ENCODE measurements around the gene APOO. TPM values are rescaled to one million over a fixed set of nuclear protein-coding genes. Genes with fewer than 3 reads are reported as not detected.

The APOO gene
- total and polyA plus RNA-seq, 2 of the 13 experiments (the other 11 are each of a cell fraction or from before 2014, with no cell fraction given) = 9.7 to 22.1 TPM

DNA sequence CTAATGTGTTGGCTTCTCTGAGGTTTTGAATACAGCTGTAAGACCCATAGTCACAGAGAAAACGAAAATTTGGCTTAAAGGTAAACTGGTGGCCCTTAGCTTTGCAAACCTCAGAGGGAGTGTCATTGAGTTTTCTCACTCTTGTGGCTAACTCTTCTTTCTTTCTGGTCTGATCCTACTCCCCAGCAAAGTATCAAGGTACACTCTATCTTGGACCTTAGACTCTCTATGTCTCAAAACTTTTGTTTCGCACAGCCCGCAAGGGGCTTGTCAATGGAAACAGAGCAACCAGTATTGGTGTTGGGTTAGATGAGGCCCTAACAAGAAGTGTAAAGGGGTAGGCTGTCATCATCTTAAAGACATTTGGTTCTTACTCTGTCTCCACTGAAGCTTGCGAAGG is 19.8 kb downstream of the APOO start:
- BruUV-seq (replicated peaks) = no TSS peak
- no peak for TF ChIP-seq ZNF383 (CRISPR knock-in tag; IDR thresholded peaks at IDR 0.05; ENCODE audit: borderline replicate concordance)
- TF ChIP-seq, protein P1, sequence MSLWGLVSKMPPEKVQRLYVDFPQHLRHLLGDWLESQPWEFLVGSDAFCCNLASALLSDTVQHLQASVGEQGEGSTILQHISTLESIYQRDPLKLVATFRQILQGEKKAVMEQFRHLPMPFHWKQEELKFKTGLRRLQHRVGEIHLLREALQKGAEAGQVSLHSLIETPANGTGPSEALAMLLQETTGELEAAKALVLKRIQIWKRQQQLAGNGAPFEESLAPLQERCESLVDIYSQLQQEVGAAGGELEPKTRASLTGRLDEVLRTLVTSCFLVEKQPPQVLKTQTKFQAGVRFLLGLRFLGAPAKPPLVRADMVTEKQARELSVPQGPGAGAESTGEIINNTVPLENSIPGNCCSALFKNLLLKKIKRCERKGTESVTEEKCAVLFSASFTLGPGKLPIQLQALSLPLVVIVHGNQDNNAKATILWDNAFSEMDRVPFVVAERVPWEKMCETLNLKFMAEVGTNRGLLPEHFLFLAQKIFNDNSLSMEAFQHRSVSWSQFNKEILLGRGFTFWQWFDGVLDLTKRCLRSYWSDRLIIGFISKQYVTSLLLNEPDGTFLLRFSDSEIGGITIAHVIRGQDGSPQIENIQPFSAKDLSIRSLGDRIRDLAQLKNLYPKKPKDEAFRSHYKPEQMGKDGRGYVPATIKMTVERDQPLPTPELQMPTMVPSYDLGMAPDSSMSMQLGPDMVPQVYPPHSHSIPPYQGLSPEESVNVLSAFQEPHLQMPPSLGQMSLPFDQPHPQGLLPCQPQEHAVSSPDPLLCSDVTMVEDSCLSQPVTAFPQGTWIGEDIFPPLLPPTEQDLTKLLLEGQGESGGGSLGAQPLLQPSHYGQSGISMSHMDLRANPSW (CRISPR knock-in tag; IDR thresholded peaks at IDR 0.05; ENCODE audit: borderline replicate concordance) = no peak
- intact Hi-C loops (cut with micrococcal nuclease; ENCODE audit: unreplicated experiment) (no loop called here), in situ Hi-C loops (cut with HindIII; ENCODE audit: extremely low pct_ligation_motif_present, low pct_unique_long_range_greater_than_20kb) (no loop called here)
- ATAC-seq (no peak), FAIRE-seq (no peak), DNase-seq (ENCODE audit: low spot score) (no peak)
- Histone ChIP-seq H3K27ac (ENCODE audit: extremely low read length, insufficient read depth, low read length) (no peak overlapping the region), H3K79me2 (ENCODE audit: insufficient read depth, low read length) (no peaks in the 10 kb centered on the region), H3K27me3 (ENCODE audit: control insufficient read depth in 1 of 2, insufficient read depth in 2 of 2, low read length in 2 of 2) (no peaks in the 10 kb centered on the region), H3K4me2 (ENCODE audit: low read depth, low read length) (no peak overlapping the region), H4K20me1 (ENCODE audit: insufficient read depth, low read length) (no peaks in the 10 kb centered on the region), H3K9ac (ENCODE audit: insufficient read depth, low read depth, low read length) (no peak overlapping the region), H3K9me3 (ENCODE audit: low read length) (no peaks in the 10 kb centered on the region), H2AFZ (ENCODE audit: low read length) (no peak overlapping the region), H3K36me3 (replicated peaks in 1 of 2; ENCODE audit: control insufficient read depth in 1 of 2, insufficient read depth in 2 of 2, low read length in 2 of 2) (no peaks in the 10 kb centered on the region), H3K4me3 (replicated peaks in 1 of 3; ENCODE audit: insufficient read depth in 1 of 3, low read depth in 2 of 3, low read length in 3 of 3) (no peak overlapping the region), H3K4me1 (ENCODE audit: insufficient read depth, low read length) (peaks cover 39% of the 10 kb centered on the region)
- POLR2A ChIA-PET = interaction anchor here (1.0 kb wide), 1 partner anchor 105 kb away, joined by 3 read pairs; the partner anchor contains the start of gene SAT1
- 85% methylated on average over 4 of the region's 4 CpGs for WGBS (ENCODE audit: low lambda C conversion rate)
- CTCF ChIA-PET (ENCODE audit: low intra/inter-chr PET ratio, low total read pairs) = no interaction called here

DNA sequence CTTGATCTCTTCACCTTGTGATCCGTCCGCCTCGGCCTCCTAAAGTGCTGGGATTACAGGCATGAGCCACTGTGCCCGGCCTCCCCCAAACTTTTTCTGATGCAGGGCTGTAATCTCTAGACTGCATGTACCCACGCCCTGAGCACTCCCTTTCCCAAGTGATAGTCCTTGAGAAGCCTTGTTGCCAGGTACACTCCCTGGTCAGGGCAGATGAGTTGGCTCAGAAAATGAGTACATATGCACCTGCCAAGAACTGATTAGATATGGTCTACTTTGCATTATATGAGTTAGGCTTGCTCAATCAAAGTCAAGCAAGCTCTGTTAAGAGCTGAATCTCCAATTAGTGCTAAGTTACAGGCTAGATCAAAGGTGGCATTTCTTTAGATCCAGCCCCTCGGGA is 20.3 kb downstream of the APOO start:
- H3K9ac ChIP-seq (ENCODE audit: insufficient read depth, low read depth, low read length) = no peak overlapping the region
- ChIA-PET CTCF (ENCODE audit: low intra/inter-chr PET ratio, low total read pairs) (no interaction called here), POLR2A (no interaction called here)
- ATAC-seq (no peak), FAIRE-seq (no peak), DNase-seq (ENCODE audit: low spot score) (no peak)
- no peaks in the 10 kb centered on the region for H3K79me2 ChIP-seq (ENCODE audit: insufficient read depth, low read length)
- H2AFZ ChIP-seq (ENCODE audit: low read length) = no peak overlapping the region
- intact Hi-C loops (cut with micrococcal nuclease; ENCODE audit: unreplicated experiment) (no loop called here), in situ Hi-C loops (cut with HindIII; ENCODE audit: extremely low pct_ligation_motif_present, low pct_unique_long_range_greater_than_20kb) (no loop called here)
- H3K4me1 ChIP-seq (ENCODE audit: insufficient read depth, low read length) = peaks cover 39% of the 10 kb centered on the region
- TF ChIP-seq ZNF616 (CRISPR knock-in tag; IDR thresholded peaks at IDR 0.05; ENCODE audit: low read depth) (no peak), ETV6 (CRISPR knock-in tag; conservative IDR thresholded peaks at IDR 0.05) (no peak), ZNF264 (CRISPR knock-in tag; IDR thresholded peaks at IDR 0.05) (no peak), XRCC5 (optimal IDR thresholded peaks at IDR 0.05; ENCODE audit: low read length) (no peak), ONECUT2 (CRISPR knock-in tag; IDR thresholded peaks at IDR 0.05) (no peak), KDM5A (IDR thresholded peaks at IDR 0.05; ENCODE audit: borderline replicate concordance, low read length) (no peak), RFXANK (CRISPR knock-in tag; IDR thresholded peaks at IDR 0.05) (no peak)
- TF ChIP-seq, protein P2, sequence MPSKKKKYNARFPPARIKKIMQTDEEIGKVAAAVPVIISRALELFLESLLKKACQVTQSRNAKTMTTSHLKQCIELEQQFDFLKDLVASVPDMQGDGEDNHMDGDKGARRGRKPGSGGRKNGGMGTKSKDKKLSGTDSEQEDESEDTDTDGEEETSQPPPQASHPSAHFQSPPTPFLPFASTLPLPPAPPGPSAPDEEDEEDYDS (CRISPR knock-in tag; IDR thresholded peaks at IDR 0.05) = no peak
- no peak overlapping the region for H3K27ac ChIP-seq (ENCODE audit: extremely low read length, insufficient read depth, low read length)
- no peaks in the 10 kb centered on the region for H3K36me3 ChIP-seq (replicated peaks in 1 of 2; ENCODE audit: control insufficient read depth in 1 of 2, insufficient read depth in 2 of 2, low read length in 2 of 2)
- H3K9me3 ChIP-seq (ENCODE audit: low read length) = no peaks in the 10 kb centered on the region
- no peaks in the 10 kb centered on the region for H3K27me3 ChIP-seq (ENCODE audit: control insufficient read depth in 1 of 2, insufficient read depth in 2 of 2, low read length in 2 of 2)
- no peak overlapping the region for H3K4me3 ChIP-seq (replicated peaks in 1 of 3; ENCODE audit: insufficient read depth in 1 of 3, low read depth in 2 of 3, low read length in 3 of 3)
- H3K4me2 ChIP-seq (ENCODE audit: low read depth, low read length) = no peak overlapping the region
- no peaks in the 10 kb centered on the region for H4K20me1 ChIP-seq (ENCODE audit: insufficient read depth, low read length)
- BruUV-seq (replicated peaks) = no TSS peak
- 92% methylated on average over 2 of the region's 6 CpGs for WGBS (ENCODE audit: low lambda C conversion rate)
